Hepatocyte (in vitro differentiated cells): ENCODE results near the gene KIF1B. TPM values are rescaled to one million over a fixed set of nuclear protein-coding genes. Genes with fewer than 3 reads are reported as not detected.

Experiments
- DNase-seq: peaks from one replicate; pipeline ENCODE4 v3.0.0-alpha.2; 2016; ENCODE audit warnings: low spot score
- H2AFZ ChIP-seq: fragments of 200-600 bp; sonication (generic); 2 replicates; pipeline ENCODE4 v1.6.0; 2016; ENCODE audit warnings: antibody characterized with exemption, mild to moderate bottlenecking
- H3K27ac ChIP-seq: fragments of 200-600 bp; sonication (generic); 2 replicates; pipeline ENCODE4 v1.5.1; 2016; ENCODE audit warnings: mild to moderate bottlenecking
- H3K27me3 ChIP-seq: fragments of 200-600 bp; sonication (generic); 2 replicates; pipeline ENCODE4 v1.6.1; 2016
- H3K36me3 ChIP-seq: fragments of 200-600 bp; sonication (generic); replicated peaks from 2 replicates; pipeline ENCODE4 v1.5.1; 2016; ENCODE audit warnings: low read depth; ENCODE audit not compliant: insufficient read depth
- H3K4me1 ChIP-seq: fragments of 200-600 bp; sonication (generic); 2 replicates; pipeline ENCODE4 v1.5.1; 2016; ENCODE audit warnings: mild to moderate bottlenecking, moderate library complexity; ENCODE audit not compliant: insufficient read depth
- H3K4me2 ChIP-seq: fragments of 200-600 bp; sonication (generic); 2 replicates; pipeline ENCODE4 v1.6.0; 2016
- H3K4me3 ChIP-seq: fragments of 200-600 bp; sonication (generic); 2 replicates; pipeline ENCODE4 v1.5.1; 2016; ENCODE audit warnings: mild to moderate bottlenecking
- H3K79me2 ChIP-seq: fragments of 200-600 bp; sonication (generic); 2 replicates; pipeline ENCODE4 v1.6.0; 2017; ENCODE audit warnings: mild to moderate bottlenecking
- H3K9me2 ChIP-seq: fragments of 200-600 bp; sonication (generic); replicated peaks from 2 replicates; pipeline ENCODE4 v1.6.0; 2017; ENCODE audit warnings: mild to moderate bottlenecking; ENCODE audit not compliant: insufficient read depth
- H3K9me3 ChIP-seq: fragments of 200-600 bp; sonication (generic); 2 replicates; pipeline ENCODE4 v1.5.1; 2016; ENCODE audit warnings: low read depth, mild to moderate bottlenecking
- H4K20me1 ChIP-seq: fragments of 200-600 bp; sonication (generic); 2 replicates; pipeline ENCODE4 v1.6.0; 2016; ENCODE audit warnings: mild to moderate bottlenecking; ENCODE audit not compliant: insufficient read depth, poor library complexity, severe bottlenecking
- EZH2 ChIP-seq: fragments of 200-600 bp; sonication (generic); IDR thresholded peaks from 2 replicates; pipeline ENCODE4 v1.6.1; 2016; ENCODE audit warnings: antibody characterized with exemption, mild to moderate bottlenecking, borderline replicate concordance
- EZH2phosphoT487 ChIP-seq: fragments of 200-600 bp; sonication (generic); IDR thresholded peaks from one replicate; pipeline ENCODE4 v1.6.1; 2018; ENCODE audit warnings: antibody characterized with exemption, mild to moderate bottlenecking, low read depth, moderate library complexity; ENCODE audit not compliant: unreplicated experiment, severe bottlenecking
- WGBS: methylation state at CpG from one replicate; pipeline ENCODE4 v1.1.6; 2016; ENCODE audit warnings: low lambda C conversion rate; ENCODE audit errors: missing lambda C conversion rate; 5-methylcytosine and 5-hydroxymethylcytosine counted together
- polyA plus RNA-seq: library from polyadenylated mRNA; unstranded; fragments of >200 nt; fragmentation: Nextera tagmentation; extraction: Ambion mirVana; gene quantifications from 2 replicates; pipeline ENCODE4 v1.2.1, GENCODE V29; 2016
- total RNA-seq: library from RNA; depleted of rRNA; stranded (reverse); fragments of >200 nt; gene quantifications from 2 replicates; pipeline ENCODE4 v1.2.3, GENCODE V29; 2014
- TF ChIP-seq, protein P1 (sequence below): fragments of 200-600 bp; sonication (generic); IDR thresholded peaks from 2 replicates; pipeline ENCODE4 v1.5.1; 2016; ENCODE audit warnings: antibody characterized with exemption, mild to moderate bottlenecking; ENCODE audit not compliant: poor library complexity

The KIF1B gene
- total and polyA plus RNA-seq, 2 experiments from 2014 or later = 14.6 to 37.0 TPM

DNA sequence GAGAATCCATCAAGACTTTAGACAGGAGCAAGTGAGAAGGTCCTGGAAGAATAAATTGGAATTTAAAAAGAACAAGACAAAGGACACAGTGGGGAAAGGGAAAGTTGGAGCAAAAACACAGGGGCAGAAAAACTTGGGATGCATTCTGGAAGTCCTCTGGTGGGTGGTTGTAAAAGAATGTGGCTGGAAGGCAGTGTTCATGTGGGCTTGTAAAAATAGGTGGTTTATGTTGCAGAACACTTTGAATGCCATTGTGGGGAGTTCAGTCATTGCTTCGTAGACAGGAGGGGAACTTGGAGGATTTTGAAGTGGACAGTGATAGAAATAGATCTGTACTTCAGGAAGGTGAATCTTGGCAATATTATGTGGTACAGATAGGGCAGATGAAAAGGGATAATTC is 15.2 kb downstream of the KIF1B start:
- Histone ChIP-seq H3K27ac (no peak overlapping the region), H3K9me2 (no peaks in the 10 kb centered on the region), H3K4me2 (no peak overlapping the region), H3K4me1 (peaks cover 7% of the 10 kb centered on the region), H2AFZ (no peak overlapping the region), H3K27me3 (no peaks in the 10 kb centered on the region), H3K79me2 (peaks cover 100% of the 10 kb centered on the region), H3K4me3 (no peak overlapping the region), H4K20me1 (peaks cover 83% of the 10 kb centered on the region), H3K36me3 (no peaks in the 10 kb centered on the region), H3K9me3 (no peaks in the 10 kb centered on the region)
- WGBS = 63% methylated on average over 1 of the region's 1 CpG
- DNase-seq = no peak
- TF ChIP-seq, protein P1, sequence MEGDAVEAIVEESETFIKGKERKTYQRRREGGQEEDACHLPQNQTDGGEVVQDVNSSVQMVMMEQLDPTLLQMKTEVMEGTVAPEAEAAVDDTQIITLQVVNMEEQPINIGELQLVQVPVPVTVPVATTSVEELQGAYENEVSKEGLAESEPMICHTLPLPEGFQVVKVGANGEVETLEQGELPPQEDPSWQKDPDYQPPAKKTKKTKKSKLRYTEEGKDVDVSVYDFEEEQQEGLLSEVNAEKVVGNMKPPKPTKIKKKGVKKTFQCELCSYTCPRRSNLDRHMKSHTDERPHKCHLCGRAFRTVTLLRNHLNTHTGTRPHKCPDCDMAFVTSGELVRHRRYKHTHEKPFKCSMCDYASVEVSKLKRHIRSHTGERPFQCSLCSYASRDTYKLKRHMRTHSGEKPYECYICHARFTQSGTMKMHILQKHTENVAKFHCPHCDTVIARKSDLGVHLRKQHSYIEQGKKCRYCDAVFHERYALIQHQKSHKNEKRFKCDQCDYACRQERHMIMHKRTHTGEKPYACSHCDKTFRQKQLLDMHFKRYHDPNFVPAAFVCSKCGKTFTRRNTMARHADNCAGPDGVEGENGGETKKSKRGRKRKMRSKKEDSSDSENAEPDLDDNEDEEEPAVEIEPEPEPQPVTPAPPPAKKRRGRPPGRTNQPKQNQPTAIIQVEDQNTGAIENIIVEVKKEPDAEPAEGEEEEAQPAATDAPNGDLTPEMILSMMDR = no peak
- no peak for TF ChIP-seq EZH2
- no peak for TF ChIP-seq EZH2phosphoT487

DNA sequence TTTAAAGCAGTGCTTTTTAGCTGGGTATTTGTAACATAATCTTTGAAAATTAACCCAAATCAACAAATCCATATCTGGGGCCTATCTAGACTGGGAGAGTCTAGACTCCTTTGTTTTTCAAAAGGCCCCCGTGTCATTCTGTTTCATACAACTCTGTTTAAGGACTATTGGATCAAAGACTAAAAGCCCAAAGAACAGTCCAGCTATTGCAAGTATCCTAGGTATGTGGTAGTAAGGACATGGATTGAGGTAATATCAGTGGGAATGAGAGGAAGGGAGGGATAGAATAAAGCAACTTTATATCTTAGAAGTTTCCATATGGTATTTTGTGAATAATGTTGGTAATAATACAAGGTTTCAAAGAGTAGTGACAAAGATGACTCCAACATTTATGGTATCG is 18.2 kb downstream of the KIF1B start:
- TF ChIP-seq EZH2phosphoT487 (no peak), EZH2 (no peak)
- TF ChIP-seq, protein P1 = no peak
- Histone ChIP-seq H4K20me1 (peaks cover 79% of the 10 kb centered on the region), H3K9me2 (no peaks in the 10 kb centered on the region), H2AFZ (no peak overlapping the region), H3K9me3 (no peaks in the 10 kb centered on the region), H3K36me3 (no peaks in the 10 kb centered on the region), H3K4me1 (peaks cover 7% of the 10 kb centered on the region), H3K79me2 (peaks cover 96% of the 10 kb centered on the region), H3K27ac (no peak overlapping the region), H3K4me2 (no peak overlapping the region), H3K4me3 (no peak overlapping the region), H3K27me3 (no peaks in the 10 kb centered on the region)
- 70% methylated on average over 2 of the region's 2 CpGs for WGBS
- no peak for DNase-seq

DNA sequence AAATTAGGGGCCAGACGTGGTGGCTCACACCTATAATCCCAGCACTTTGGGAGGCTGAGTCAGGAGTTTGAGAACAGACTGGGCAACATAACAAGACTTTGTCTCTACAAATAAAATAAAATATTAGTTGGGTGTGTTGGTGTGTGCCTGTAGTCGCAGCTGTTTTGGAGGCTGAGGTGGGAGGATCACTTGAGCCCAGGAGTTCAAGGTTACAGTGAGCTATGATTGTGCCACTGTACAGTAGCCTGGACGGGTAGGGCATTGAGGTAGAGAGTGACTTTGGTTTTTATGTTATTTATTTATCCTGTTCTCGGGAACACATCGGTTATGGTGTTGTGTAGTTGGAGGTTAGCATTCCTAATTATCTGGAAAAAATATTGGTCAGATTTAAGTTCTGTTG is 19.5 kb downstream of the KIF1B start:
- TF ChIP-seq, protein P1 = no peak
- TF ChIP-seq EZH2 (no peak), EZH2phosphoT487 (no peak)
- Histone ChIP-seq H4K20me1 (peaks cover 65% of the 10 kb centered on the region), H3K4me3 (no peak overlapping the region), H3K9me3 (no peaks in the 10 kb centered on the region), H3K36me3 (no peaks in the 10 kb centered on the region), H3K79me2 (peaks cover 94% of the 10 kb centered on the region), H3K9me2 (no peaks in the 10 kb centered on the region), H2AFZ (no peak overlapping the region), H3K27me3 (no peaks in the 10 kb centered on the region), H3K27ac (no peak overlapping the region), H3K4me1 (peaks cover 7% of the 10 kb centered on the region), H3K4me2 (no peak overlapping the region)
- DNase-seq = no peak
- WGBS = 93% methylated on average over 5 of the region's 5 CpGs

DNA sequence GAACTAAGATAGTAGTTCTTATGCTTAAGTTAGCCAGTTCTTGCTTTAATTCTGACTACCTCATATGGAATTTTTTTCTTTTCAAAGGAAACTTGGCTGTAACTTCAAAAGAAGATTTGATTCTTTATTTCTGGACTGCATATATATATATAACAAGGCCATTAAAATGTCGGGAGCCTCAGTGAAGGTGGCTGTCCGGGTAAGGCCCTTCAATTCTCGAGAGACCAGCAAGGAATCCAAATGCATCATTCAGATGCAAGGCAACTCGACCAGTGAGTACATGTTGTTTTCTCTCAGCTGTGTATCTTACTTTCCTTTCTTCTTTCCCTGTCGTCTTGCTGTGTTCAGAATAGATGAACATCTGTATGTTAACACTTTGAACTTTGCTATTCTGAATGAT is 21.8 kb downstream of the KIF1B start:
- Histone ChIP-seq H3K4me3 (no peak overlapping the region), H3K4me2 (no peak overlapping the region), H3K79me2 (peaks cover 86% of the 10 kb centered on the region), H2AFZ (no peak overlapping the region), H3K9me3 (no peaks in the 10 kb centered on the region), H3K36me3 (no peaks in the 10 kb centered on the region), H4K20me1 (peaks cover 47% of the 10 kb centered on the region), H3K27me3 (no peaks in the 10 kb centered on the region), H3K27ac (no peak overlapping the region), H3K9me2 (no peaks in the 10 kb centered on the region), H3K4me1 (peaks cover 4% of the 10 kb centered on the region)
- no peak for DNase-seq
- TF ChIP-seq, protein P1 = no peak
- TF ChIP-seq EZH2phosphoT487 = no peak
- TF ChIP-seq EZH2 = no peak
- 74% methylated on average over 5 of the region's 5 CpGs for WGBS
